Fibroblast of gingiva (primary cell): ENCODE data around the gene HMCN1.
"Not testable (repeated sequence)": the region's sequence is repeated elsewhere in the genome, so short reads cannot be mapped to it uniquely, and the experiment has no call there.

ENCODE experiments used
- DNase-seq: peaks from one replicate; pipeline ENCODE4 v3.0.0-alpha.2; 2011; ENCODE audit warnings: low read depth

HMCN1 gene

DNA sequence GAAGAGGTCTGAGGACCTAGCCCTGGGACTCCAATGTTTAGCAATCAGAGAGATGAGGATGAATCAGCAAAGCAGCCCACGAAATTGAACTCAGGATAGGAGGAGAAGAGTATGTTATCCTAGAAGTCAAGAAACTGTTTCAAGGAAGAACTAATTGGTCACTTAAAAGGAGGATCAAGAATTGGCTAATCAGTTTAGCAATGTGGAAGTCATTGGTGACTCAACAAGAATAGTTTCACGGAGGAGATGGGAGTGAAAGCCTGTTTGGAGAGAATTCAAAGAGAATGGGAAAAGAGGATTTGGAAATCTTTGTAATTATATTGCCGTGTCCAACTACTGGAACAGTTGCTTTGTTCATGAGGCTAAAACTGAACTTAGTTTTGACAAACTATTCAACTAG, 7.4 kb downstream of the HMCN1 start:
- peak; percentile 66 for DNase-seq

DNA sequence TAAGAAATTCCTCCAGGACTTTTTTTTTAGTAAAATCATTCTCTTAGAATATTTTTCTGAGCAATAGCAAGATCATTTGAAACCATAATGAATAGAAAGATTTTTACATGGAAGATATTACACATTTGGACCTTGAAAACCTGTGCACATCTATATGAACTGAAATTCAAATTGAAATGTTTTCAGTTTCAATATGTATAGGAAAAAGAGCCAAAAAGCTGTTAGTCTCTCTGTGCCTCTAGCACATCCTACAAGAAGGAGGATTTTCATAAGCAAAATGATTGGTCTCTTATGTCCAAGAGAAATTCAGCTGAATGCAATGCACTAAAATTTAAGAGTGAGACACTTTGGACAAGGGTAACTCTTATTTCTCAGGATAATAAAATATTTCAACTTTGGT, 8.2 kb downstream of the HMCN1 start:
- no peak for DNase-seq

DNA sequence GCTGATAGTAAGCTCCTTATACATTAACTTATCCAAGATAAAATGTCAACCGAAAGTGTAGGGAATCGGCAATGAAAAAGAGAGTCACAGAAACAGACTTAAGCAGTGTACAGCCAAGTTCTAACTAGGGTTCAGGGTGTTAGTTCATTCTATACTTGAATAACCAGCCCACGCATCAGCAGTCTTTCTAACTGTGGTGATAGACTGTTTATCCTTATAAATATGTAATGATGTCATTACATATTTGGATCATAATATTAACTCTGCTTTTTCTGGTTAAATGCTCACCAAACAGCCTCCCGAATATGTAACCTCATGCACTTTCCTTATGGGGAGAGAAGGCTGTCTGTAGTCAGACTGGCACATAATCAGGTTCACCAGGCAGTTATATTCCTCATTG, 11.0 kb downstream of the HMCN1 start:
- no peak for DNase-seq

DNA sequence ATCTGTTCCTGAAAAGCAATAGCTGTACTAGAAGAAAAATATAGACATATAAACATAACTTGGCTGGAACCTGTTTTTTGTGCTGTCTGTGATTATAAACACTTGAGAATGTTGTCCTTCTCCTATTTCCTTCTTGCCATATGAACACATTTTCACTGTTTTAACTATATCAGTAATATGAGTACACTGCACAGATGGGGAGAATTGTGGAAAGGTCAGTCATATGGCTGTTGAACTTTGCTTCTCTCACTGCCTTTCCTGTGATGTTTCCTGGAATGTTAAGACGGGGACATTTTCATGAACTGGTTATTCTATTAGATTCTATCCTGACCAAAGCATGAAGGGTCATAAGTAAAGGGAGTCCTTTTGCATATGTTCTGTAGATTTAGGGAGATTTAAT, 24.9 kb downstream of the HMCN1 start:
- DNase-seq = peak; percentile 63

DNA sequence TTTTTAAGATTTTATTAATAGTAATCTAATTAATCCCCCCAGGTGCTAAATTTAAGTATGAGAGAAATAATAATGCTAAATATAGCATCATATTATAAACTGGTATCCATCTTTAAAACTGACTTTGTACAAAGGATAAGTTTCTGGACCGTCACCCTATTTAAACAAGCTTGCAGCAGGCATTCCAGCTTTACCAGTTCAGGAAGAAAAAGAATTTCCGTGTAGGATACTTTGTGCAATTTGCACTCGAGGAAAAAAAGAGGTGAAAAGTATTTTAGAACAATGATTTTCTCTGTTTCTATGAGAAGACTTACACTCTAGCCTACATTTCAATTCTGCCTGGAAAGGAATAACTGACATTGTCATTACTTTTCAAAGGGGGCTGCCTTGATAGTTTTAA, 27.6 kb downstream of the HMCN1 start:
- DNase-seq = no peak

DNA sequence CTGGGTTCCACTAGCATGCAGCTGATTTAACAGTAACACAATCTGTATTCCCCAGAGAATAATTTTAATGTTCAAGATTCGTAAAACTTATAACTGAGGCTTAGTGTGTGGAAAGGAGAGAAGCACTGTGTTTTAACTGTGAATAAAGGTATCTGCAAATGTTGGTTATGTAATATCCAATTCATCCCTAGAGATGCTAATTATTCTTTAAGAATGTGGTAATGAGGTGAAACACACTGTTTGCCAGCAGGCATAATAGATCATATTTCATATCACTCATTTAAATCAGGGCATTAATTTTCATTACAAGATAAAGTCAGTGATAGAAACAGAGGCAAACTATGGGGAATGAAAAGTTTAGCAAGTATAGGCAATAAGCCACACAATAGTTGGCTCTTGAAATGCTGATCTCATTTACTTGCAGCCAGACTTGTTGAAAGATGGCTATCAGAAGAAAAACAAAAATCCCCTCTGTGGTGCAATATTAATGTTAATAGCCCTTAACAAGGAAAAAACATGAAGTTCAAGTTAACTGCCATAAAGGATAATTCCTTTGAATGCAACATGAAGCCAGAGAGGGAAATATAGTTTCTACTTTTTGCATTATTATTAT, 33.4 kb downstream of the HMCN1 start:
- DNase-seq = no peak

DNA sequence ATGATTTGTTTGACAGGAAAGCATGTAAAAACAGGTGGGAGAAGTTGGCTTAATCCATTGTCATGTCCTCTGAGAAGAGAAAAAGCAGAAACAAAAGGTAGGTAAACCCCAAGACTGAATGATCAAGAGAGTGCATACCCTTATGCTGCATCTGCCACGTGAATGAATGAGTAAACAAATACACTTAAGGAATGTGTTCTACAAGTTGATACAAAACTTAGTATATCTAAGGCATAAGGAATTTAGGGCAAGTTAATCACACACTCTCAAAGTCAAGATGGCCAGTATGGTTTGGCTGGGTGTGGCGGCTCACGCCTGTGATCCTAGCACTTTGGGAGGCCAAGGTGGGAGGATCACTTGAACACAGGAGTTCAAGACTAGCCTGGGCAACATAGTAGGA, 34.2 kb downstream of the HMCN1 start:
- no peak for DNase-seq

DNA sequence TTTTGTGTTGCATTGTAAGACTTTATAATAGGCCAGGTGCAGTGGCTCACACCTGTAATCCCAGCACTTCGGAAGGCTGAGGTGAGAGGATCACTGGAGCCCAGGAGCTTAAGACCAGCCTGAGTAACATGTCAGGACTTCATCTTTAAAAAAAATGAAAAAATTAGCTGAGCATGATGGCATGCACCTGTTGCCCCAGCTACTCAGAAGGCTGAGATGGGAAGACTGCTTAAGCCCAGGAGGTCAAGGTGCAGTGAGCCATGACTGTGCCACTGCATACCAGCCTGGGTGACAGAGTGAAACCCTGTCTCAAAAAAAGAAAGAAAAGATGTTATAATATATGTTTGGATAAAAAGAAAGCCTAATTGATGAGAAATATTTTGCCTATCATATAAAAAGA, 34.9 kb downstream of the HMCN1 start:
- DNase-seq = no peak

DNA sequence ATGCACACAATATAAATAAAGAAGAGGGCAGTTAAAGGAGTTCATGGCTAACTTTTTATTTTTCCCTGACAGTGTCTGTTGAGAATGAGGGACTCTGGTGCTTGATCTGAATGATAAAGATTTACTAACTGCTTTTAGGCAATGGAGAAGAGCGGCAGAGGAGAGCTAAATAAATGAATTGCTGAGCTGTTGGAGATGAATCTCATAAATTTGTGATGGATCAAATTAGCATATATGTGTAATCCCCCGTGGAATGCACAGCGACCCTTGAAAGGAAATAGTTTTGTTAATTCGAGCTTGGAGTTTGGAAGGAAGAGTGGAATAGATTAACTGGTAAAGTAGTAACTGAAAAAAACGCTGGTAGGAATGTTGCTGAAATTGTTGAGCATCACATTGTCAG, 40.2 kb downstream of the HMCN1 start:
- DNase-seq = no peak

DNA sequence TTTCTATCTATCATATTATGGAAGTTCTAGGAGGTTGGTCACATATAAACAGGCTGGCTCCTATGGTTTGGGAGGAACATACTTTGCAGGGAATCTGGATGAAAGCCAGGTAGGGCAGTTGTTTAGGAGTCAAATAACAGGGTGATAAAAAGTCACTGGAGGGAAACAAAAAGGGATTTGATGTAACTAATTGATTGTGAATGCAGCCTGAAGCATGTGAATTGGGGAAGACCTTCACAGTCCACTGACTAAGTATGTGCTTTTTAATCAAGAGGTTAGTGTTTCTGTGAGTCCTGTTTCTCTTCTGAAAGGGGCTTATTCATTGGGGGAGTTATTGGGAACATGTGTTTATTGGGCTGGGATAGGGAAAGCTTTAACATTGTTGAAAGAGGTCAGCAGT, 41.3 kb downstream of the HMCN1 start:
- DNase-seq = no peak

DNA sequence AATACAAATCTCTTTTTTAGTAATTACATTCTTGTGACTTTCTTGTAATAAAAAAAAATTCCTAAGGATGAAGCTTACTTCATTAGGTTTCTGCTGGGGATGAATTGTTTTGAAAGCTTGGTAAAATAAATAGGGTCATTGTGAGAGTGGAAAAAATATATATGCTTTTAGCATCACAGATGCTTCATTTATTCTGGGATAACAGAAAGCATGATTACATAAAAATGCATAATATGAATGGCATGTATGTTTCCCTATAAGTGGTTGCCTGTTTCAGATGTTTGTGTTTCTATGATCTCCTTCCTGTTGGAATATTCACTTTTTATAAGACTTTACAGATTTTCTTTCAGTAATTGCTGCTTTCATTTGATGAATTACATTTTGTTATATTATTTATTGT, 42.3 kb downstream of the HMCN1 start:
- no peak for DNase-seq

DNA sequence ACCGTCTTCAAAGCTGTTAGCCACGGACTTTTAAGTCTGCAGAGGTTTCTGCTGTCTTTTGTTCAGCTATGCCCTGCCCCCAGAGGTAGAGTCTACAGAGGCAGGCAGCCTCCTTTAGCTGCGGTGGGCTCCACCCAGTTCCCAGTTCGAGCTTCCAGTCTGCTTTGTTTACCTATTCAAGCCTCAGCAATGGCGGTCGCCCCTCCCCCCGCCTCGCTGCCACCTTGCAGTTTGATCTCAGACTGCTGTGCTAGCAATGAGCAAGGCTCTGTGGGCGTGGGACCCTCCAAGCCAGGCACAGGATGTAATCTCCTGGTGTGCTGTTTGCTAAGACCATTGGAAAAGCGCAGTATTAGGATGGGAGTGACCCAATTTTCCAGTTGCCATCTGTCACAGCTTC, 49.7 kb downstream of the HMCN1 start:
- DNase-seq = not testable (repeated sequence)

DNA sequence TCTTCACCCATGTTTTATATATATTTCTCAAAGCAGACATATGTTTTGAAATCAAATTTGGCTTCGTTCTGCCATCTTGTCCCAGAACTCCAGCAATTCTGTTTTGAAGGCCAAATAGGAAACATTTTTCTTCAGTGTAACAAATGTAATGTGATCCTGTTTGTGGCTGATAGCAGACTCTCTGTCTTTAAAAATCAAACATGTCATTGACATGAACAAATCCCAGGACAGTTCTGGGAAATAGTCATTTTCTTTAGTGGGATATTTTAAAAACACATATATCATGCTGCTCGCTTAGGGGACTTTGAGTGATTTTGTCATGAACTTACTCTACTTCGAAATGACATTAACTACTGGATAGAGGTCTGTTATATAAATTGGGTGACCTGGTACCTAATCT, 51.4 kb downstream of the HMCN1 start:
- no peak for DNase-seq

DNA sequence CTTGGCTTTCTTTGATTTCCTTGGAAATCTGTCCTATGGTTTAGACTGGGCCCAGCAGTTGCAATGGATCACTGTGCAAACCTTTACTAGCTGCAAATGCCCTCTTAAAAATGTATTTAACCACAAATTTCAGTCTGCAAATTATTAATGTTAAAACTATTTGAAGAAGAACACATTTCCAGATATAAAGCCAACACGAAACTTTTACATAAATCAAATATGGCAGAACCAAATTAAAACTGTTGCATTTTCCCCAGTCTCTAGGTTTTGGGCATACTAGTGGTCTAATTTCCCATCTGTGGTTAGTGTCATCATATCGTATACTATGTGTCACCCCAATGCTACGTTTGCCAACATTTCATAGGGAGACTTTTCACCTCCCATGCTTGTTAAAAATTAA, 52.3 kb downstream of the HMCN1 start:
- DNase-seq = peak; percentile 41

DNA sequence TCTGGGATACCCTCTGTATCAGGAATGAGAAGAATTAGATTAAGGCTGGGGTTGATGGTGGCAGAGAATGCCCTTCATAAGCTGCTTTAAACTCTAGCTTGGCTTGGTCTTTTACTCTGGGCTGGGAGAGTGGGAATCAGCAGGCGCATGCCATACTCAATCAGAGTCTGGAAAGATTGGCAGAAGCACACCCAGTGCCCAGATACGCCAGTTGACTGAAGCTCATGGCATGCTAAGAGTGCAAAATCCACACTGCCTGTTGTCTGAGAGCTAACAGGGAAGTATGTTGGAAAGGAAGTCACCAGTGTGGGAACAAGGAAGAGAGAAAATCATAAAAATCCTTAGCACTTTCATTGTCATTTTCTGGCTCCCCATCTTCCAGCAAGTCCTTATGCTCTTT, 53.0 kb downstream of the HMCN1 start:
- no peak for DNase-seq

DNA sequence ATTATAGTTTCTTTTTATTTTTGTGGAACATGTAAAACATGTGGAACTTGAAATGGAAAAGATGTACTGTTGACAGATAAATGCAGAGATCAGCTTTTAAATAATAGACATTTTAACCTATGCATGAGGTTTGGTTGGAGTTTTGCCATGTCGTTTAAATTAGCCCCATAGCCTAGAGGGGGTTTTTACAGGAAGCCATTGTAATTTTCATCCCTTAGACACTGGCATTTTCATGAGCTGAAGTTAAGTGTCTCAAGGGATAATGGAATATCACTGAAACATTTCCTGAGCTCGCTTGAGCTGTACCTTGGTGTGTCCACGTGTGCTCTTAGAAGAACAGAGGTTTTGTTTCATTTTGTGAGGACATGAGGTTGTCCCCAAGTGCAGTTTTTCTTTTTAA, 54.2 kb downstream of the HMCN1 start:
- DNase-seq = no peak

DNA sequence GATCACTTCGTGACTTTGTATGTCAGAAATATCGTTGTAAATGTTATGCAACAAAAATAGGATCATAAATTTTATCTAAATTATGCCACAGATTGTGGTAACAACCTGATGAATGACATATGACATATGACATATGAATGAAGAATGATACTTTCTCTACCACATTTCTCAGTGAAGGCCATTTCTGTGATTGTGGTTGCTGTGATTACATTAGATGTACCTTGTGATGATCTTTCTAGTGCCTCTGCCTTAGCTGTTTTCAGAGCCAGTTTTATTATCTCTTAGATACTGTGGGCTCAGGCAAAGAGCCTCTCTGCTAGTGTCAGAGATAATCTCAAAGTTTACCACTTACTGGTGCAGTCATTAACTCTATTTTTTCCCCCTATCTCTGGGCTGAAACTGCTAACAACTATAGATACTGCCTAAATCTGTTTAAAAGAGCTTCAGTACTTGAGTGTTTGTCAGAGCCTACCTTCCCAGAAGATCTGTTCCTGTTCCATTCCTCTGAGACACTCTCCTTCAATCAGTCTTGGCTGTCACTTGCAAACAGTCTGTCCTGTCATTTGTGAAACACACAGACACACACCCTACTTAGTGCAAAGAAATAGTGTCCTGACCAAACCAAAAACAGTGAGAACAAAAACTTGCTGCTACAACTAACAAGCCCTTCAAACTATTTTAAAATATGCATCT, 55.5 kb downstream of the HMCN1 start:
- DNase-seq = no peak

DNA sequence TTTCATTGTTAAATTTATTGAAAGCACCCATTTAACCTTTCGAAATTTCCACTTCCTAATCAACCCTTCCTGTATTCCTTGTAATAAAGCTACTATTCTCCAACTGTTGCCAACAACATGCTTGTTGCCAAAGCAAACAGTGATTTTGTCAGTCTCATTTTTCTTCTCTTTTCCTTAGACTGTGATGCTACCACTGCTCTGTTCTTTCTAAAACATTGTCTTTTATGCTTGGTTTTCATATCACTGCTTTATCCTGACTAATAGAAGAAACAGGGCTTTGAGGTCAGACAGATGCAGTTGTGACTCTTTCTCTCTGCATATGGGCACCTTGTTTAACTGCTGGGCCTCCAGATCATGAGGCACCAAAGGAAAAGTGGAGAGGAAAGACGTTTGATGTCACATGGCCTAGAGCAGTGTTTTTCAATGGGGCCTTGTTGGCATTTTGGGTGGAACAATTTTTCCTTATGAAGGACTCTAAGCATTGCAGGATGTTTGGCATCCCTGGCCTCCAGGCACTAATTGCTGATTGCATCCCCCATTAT, 56.1 kb downstream of the HMCN1 start:
- peak; percentile 61 for DNase-seq

DNA sequence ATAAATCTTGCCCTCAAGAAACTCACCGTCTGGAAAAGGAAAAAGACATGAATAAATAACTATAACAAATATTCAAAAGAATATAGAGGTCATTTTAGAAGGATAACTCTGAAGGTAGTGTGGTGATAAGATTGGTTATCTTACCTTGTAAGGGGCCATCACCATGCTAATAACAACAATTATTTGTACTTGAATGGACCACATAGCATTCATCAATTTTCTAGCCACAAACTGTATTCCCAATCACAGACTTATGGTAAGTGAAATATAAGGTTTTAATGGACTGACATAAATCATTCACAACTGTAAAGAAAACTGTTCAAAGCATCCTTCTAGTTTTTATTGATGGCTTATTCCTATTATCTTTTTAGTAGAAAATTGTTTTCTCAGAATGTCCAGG, 57.8 kb downstream of the HMCN1 start:
- no peak for DNase-seq

DNA sequence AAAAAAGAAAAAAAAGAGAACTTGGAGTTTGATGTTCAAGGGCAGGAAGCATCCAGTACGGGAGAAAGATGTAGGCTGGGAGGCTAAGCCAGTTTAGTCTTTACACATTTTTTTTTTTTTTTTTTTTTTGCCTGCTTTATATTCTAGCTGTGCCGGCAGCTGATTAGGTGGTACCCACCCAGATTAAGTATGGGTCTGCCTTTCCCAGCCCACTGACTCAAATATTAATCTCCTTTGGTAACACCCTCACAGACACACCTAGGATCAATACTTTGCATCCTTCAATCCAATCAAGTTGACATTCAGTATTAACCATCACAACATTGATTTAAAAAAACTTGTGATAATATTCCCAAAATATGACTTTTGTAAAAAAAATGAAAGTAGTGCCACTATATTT, 60.3 kb downstream of the HMCN1 start:
- DNase-seq = not testable (repeated sequence)

DNA sequence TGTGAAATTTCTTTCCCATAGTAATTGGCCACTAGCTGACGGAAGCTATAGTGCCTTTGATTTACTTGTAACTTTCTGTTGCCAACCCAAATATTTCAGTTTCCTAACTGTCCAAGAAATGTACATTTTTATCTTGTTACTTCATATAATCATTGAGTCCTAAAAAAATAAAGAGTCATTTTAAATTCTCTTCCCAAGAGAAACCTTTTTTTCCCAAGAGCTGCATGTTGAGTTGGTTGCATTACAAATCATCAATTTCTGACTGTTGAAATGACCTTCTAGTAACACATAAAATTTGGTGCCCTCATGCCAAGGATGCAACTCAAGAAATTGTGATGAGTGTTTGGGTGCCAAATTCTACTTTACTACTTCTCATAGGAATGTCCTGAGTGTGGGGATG, 61.0 kb downstream of the HMCN1 start:
- peak; percentile 65 for DNase-seq

DNA sequence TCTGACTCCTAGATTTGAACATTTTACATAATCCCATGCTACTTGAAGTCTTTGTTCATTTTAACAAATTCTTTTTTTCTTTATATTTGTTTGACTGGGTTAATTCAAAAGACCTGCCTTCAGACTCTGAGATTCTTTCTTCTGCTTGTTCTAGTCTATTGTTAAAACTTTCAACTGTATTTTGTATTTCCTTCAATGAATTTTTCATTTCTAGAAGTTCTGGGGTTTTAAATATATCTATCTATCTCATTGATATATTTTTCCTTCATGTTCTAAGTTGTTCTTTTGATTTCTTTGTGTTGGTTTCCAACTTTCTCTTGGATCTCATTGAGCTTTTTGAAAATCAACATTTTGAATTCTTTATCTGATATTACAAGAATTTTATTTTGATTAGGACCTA, 64.3 kb downstream of the HMCN1 start:
- no peak for DNase-seq

DNA sequence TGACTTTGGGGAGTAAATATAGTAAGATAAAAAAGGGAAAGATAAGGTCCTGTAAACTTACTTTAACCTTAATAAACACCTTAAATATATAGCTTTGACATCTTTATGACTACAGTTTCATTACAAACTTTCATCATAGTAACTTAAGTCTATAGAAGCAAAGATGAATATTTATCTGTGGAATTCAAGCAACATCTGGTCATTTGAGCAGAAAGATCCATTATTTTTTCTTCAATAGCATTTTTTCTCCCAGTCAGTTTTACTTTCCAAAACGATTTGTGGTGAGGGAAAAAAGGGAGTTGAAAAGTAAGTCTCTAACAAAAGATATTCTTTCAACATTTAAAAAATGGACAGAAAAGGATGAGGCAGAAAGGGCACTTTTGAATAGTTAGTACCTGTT, 69.0 kb downstream of the HMCN1 start:
- DNase-seq = no peak

DNA sequence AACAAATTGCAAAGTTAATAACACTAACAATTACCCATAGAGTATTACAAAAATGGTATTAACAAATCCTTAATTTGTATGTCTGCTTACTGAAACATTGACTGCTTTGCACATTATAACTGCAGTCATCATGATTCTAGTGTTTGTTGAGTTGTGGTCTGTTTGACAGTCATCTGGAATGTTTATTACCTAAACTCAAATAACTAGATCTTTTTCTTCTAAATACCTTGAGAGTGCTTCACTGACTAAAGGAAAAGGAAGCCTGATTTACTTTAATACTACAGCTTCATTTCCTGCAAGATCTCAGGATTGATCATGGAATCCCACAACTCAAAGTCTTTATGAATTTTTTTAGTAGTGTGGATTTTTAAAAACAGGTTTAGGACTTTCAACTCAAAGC, 70.0 kb downstream of the HMCN1 start:
- no peak for DNase-seq
